Skin epidermis (tissue), 12 donors: ENCODE measurements around the gene PRRG3.
A peak's percentile ranks its signal among the peaks of the same experiment; 100 is the strongest.
"Not testable (repeated sequence)": the region's sequence is repeated elsewhere in the genome, so short reads cannot be mapped to it uniquely, and the experiment has no call there.

Experiments used
- H3K27ac ChIP-seq, 21 experiments: fragments of 200-600 bp; sonication (generic) in 11 of 21; one replicate each; pipeline ENCODE4 v1.5.0; 2020; ENCODE audit warnings: mild to moderate bottlenecking in 3 of 21, inconsistent platforms in 2 of 21, moderate library complexity in 2 of 21
- H3K4me3 ChIP-seq, 7 experiments: fragments of 200-600 bp; sonication (generic) in 2 of 7; one replicate each; pipeline ENCODE4 v1.5.0; 2020; ENCODE audit warnings: inconsistent platforms in 2 of 7, mild to moderate bottlenecking in 2 of 7, moderate library complexity in 1 of 7

The PRRG3 gene

GRCh38 chrX:151694661-151695582 lies at the start of gene PRRG3:
Gene PRRG3 (plus strand): TSS chrX:151695458. CDS start chrX:151698815, 3,357 bp downstream.
- Histone ChIP-seq H3K27ac (peak within 1 kb of the TSS in 5 of 21 experiments; percentile 43 to 70 (median 56)), H3K4me3 (peak within 1 kb of the TSS in 1 of 7 experiments; percentile 22)

- Histone ChIP-seq H3K4me3 (no peak overlapping the region), H3K27ac (no peak overlapping the region)
Observed at GRCh38 chrX:151675121-151675746, 20.0 kb upstream of the PRRG3 start.

- Histone ChIP-seq H3K4me3 (no peak overlapping the region), H3K27ac (no peak overlapping the region)
Observed at GRCh38 chrX:151676196-151676595, 19.1 kb upstream of the PRRG3 start.

GRCh38 chrX:151679798-151680402 lies 15.4 kb upstream of the PRRG3 start:
- H3K4me3 ChIP-seq, result no peak overlapping the region

GRCh38 chrX:151680805-151681204 lies 14.5 kb upstream of the PRRG3 start:
- H3K4me3 ChIP-seq, result no peak overlapping the region

More at GRCh38 chrX:151679798-151680402, 15.4 kb upstream of the PRRG3 start:
- no peak overlapping the region for H3K27ac ChIP-seq

GRCh38 chrX:151687635-151688034 lies 7.6 kb upstream of the PRRG3 start:
- Histone ChIP-seq H3K27ac (no peak overlapping the region), H3K4me3 (no peak overlapping the region)

More at GRCh38 chrX:151680805-151681204, 14.5 kb upstream of the PRRG3 start:
- no peak overlapping the region for H3K27ac ChIP-seq

GRCh38 chrX:151688695-151689094 lies 6.6 kb upstream of the PRRG3 start:
- no peak overlapping the region for H3K27ac ChIP-seq
- no peak overlapping the region for H3K4me3 ChIP-seq

- no peak overlapping the region for H3K4me3 ChIP-seq
Observed at GRCh38 chrX:151692825-151693224, 2.4 kb upstream of the PRRG3 start.

GRCh38 chrX:151694121-151694520 lies 1.1 kb upstream of the PRRG3 start:
- H3K27ac ChIP-seq, result no peak overlapping the region
- no peak overlapping the region for H3K4me3 ChIP-seq

More at GRCh38 chrX:151692825-151693224, 2.4 kb upstream of the PRRG3 start:
- no peak overlapping the region for H3K27ac ChIP-seq

- H3K4me3 ChIP-seq, result no peak overlapping the region
- peak overlapping the region in 4 of 21 experiments; percentile 43 to 67 (median 55) for H3K27ac ChIP-seq
Observed at GRCh38 chrX:151695583-151696340, 504 bp downstream of the PRRG3 start.

- H3K4me3 ChIP-seq, result not testable (repeated sequence)
- H3K27ac ChIP-seq, result peak overlapping the region in 2 of 21 experiments; percentile 10 to 24
Observed at GRCh38 chrX:151697082-151697481, 1.8 kb downstream of the PRRG3 start.

GRCh38 chrX:151697522-151697921 lies 2.3 kb downstream of the PRRG3 start:
- peak overlapping the region in 1 of 21 experiments; percentile 24 for H3K27ac ChIP-seq
- no peak overlapping the region for H3K4me3 ChIP-seq

GRCh38 chrX:151698485-151698884 lies 3.2 kb downstream of the PRRG3 start:
- H3K4me3 ChIP-seq, result no peak overlapping the region

GRCh38 chrX:151699746-151700145 lies 4.5 kb downstream of the PRRG3 start:
- H3K27ac ChIP-seq, result no peak overlapping the region
- no peak overlapping the region for H3K4me3 ChIP-seq

More at GRCh38 chrX:151698485-151698884, 3.2 kb downstream of the PRRG3 start:
- H3K27ac ChIP-seq, result no peak overlapping the region

GRCh38 chrX:151700581-151700980 lies 5.3 kb downstream of the PRRG3 start:
- Histone ChIP-seq H3K4me3 (no peak overlapping the region), H3K27ac (no peak overlapping the region)

GRCh38 chrX:151701071-151701470 lies 5.8 kb downstream of the PRRG3 start:
- no peak overlapping the region for H3K4me3 ChIP-seq
- no peak overlapping the region for H3K27ac ChIP-seq

GRCh38 chrX:151701531-151701930 lies 6.3 kb downstream of the PRRG3 start:
- Histone ChIP-seq H3K27ac (no peak overlapping the region), H3K4me3 (no peak overlapping the region)

- Histone ChIP-seq H3K27ac (no peak overlapping the region), H3K4me3 (no peak overlapping the region)
Observed at GRCh38 chrX:151702026-151702714, 6.9 kb downstream of the PRRG3 start.

- H3K4me3 ChIP-seq, result no peak overlapping the region
- H3K27ac ChIP-seq, result no peak overlapping the region
Observed at GRCh38 chrX:151702741-151703340, 7.6 kb downstream of the PRRG3 start.
